Measurements from ENCODE around the gene ZC3H13.

ZC3H13 gene

DNA sequence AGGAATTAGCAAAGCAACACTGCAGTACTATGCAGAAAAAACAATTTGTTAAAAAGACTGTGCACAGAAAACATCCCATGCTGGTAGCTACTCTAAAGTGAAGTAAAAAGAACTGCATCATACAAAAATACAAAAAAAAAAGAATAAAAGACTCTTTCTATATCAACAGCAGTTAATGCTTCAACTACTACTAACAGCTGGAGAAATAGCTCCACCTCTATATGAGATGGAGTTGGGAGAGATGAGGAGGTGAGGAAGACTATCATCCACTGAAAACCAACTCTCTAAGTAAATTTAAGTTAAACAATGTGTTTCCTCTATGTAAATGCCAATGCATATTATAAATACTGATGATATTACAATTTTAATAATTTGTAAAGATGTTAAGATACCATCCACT lies 1.8 kb downstream of the ZC3H13 start:
- TF ChIP-seq, protein P1, sequence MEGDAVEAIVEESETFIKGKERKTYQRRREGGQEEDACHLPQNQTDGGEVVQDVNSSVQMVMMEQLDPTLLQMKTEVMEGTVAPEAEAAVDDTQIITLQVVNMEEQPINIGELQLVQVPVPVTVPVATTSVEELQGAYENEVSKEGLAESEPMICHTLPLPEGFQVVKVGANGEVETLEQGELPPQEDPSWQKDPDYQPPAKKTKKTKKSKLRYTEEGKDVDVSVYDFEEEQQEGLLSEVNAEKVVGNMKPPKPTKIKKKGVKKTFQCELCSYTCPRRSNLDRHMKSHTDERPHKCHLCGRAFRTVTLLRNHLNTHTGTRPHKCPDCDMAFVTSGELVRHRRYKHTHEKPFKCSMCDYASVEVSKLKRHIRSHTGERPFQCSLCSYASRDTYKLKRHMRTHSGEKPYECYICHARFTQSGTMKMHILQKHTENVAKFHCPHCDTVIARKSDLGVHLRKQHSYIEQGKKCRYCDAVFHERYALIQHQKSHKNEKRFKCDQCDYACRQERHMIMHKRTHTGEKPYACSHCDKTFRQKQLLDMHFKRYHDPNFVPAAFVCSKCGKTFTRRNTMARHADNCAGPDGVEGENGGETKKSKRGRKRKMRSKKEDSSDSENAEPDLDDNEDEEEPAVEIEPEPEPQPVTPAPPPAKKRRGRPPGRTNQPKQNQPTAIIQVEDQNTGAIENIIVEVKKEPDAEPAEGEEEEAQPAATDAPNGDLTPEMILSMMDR (IDR thresholded peaks at IDR 0.05; ENCODE audit: insufficient read depth, low read depth, low read length, missing control alignments): no peak
- DNase-seq (ENCODE audit: low read depth): no peak
- peak overlapping the region; percentile 78 for H3K4me3 ChIP-seq (ENCODE audit: low read depth, low read length)

DNA sequence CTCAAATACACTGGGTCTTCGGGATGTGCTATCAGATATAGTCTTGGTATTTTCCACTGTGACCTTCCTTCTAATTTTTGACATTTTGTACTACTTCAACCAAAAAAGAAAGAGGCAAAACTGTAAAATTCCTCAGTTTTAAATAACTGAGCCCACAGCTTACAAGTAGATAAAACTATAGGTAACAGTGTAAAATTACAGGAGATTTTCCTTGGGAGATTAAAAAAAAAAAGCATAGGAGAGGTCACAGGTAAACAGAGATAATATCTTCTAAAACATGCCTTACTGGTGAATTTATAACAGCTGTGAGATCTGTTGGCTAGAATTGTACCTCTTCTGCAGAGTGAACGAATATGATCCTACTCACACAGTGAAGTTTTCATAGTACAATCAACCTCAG lies 7.1 kb downstream of the ZC3H13 start:
- DNase-seq (ENCODE audit: low read depth): no peak
- TF ChIP-seq, protein P1 (IDR thresholded peaks at IDR 0.05; ENCODE audit: insufficient read depth, low read depth, low read length, missing control alignments): no peak
- H3K4me3 ChIP-seq (ENCODE audit: low read depth, low read length): no peak overlapping the region

DNA sequence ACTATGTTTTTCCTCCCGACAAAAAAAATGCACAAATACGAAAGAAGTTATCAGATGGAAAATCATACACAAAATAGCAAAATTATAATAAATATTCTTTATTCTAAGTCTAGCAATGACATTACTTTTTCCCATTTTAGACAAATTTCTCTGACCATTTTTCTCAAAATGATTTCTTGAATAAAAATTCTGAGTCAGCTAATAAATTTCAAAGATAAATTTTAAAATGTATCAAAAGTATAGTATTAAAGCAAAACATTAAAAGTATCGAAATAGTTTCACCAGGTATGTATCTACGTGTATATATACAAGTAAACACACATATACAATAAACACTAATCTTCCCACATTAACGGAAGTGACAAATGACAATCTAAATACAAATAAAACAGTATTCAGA lies 8.9 kb downstream of the ZC3H13 start:
- DNase-seq (ENCODE audit: low read depth): no peak
- TF ChIP-seq, protein P1 (IDR thresholded peaks at IDR 0.05; ENCODE audit: insufficient read depth, low read depth, low read length, missing control alignments): no peak
- H3K4me3 ChIP-seq (ENCODE audit: low read depth, low read length): no peak overlapping the region

DNA sequence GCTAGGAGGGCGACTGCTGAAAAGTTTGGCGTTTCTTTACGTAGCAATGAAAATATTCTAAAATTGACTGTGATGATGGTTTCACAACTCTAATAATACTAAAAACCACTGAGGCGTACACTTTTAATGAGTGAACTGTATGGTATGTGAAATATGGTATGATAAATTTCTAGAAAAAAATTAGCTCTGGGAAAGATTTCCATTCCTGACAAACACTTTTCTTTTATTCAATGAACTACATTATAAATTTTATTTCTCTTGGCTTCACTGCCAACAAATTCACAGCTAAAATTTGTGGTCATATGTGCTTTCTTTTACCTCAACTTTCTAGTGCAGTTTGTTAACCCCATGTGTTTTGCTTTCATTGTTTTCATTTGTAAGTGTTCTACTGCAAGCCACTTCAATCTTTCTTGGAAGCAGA lies 11.1 kb downstream of the ZC3H13 start:
- no peak for DNase-seq (ENCODE audit: low read depth)
- TF ChIP-seq, protein P1 (IDR thresholded peaks at IDR 0.05; ENCODE audit: insufficient read depth, low read depth, low read length, missing control alignments): no peak
- no peak overlapping the region for H3K4me3 ChIP-seq (ENCODE audit: low read depth, low read length)

DNA sequence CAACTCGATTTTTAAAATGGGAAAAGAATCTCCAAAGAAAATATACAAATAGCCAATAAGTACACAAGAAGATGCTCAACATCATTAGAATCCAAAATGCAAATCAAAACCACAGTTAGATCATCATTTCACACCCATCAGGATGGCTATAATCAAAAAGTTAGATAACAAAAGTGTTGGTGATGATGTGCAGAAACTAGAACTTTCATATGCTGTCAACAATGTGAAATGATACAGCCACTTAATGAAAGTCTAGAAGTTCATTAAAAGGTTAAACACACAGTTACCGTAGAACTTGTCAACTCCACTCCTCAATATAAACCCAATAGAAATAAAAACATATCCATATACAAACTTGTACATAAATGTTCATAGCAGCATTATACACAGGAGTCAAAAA lies 11.8 kb downstream of the ZC3H13 start:
- no peak for DNase-seq (ENCODE audit: low read depth)
- H3K4me3 ChIP-seq (ENCODE audit: low read depth, low read length): no peak overlapping the region
- TF ChIP-seq, protein P1 (IDR thresholded peaks at IDR 0.05; ENCODE audit: insufficient read depth, low read depth, low read length, missing control alignments): no peak

DNA sequence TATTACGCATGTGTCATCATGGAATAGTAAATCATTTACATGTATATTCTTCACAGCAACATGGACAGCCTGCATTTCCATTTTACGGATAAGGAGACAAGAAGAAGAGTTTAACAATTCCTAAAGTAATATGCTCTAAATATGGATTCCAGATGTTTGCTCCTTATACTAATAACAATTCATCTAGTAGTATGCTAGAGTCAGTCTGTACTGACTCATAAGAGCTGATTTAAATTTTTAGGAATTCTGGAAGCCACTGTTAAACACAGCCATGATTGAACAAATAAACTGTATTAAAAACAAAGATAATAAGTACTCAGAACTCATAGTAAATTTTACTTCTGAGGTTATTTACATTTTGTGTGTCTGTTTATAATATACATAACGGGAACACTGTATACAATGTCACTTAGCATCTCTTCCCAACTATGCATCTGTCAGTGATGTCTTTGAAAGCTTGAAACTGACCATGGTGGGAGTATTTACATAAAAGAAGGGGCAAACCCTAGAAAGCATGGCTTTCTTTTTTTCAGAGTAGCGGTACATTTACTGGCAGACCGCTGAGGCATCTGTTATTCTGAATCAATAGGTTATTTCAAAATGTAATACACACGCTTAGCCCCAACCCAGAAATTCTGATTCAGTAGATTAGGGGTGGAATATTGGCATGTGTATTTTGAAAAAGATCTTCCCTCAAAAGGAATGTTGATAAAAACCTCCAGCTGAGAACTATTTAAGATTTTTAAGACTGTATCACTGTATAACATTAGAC lies 12.9 kb downstream of the ZC3H13 start:
- DNase-seq (ENCODE audit: low read depth): no peak
- TF ChIP-seq, protein P1 (IDR thresholded peaks at IDR 0.05; ENCODE audit: insufficient read depth, low read depth, low read length, missing control alignments): no peak
- H3K4me3 ChIP-seq (ENCODE audit: low read depth, low read length): no peak overlapping the region

DNA sequence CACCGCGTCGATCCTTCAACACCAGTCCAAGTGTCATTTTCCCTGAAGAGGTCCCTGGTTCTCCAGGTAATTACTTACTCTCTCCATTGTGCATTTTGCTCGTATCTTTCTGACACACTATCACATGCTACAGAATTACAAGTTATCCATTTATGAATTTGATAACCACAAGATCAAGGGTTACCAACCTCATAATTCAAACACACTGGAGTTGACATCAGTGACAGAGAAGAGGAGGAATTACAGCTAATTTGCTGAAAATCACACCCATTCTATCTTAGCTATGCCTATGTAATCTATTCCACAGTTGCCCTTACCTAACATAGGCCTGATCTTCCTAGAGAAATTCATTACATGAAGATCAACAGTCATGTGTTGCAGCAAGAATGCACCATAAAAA lies 14.2 kb downstream of the ZC3H13 start:
- H3K4me3 ChIP-seq (ENCODE audit: low read depth, low read length): no peak overlapping the region
- DNase-seq (ENCODE audit: low read depth): no peak
- TF ChIP-seq, protein P1 (IDR thresholded peaks at IDR 0.05; ENCODE audit: insufficient read depth, low read depth, low read length, missing control alignments): no peak
